Ovary (tissue), 9 donors: Measurements from ENCODE around the gene YRDC. TPM values are rescaled to one million over a fixed set of nuclear protein-coding genes. Genes with fewer than 3 reads are reported as not detected.

Source experiments
- DNase-seq, 5 donors: peaks; one replicate each; pipeline ENCODE4 v3.0.0-alpha.2; 2019 to 2020
- H3K27ac ChIP-seq, 2 donors: fragments of 200-600 bp; one replicate each; pipeline versions ENCODE4 v1.5.1 to v1.8.0; 2019 to 2022
- H3K27me3 ChIP-seq: fragments of 200-600 bp; one replicate; pipeline ENCODE4 v1.8.0; 2022
- H3K36me3 ChIP-seq: fragments of 200-600 bp; sonication (generic); one replicate; pipeline ENCODE4 v1.5.1; 2019
- H3K4me1 ChIP-seq: one replicate; pipeline ENCODE4 v1.8.1; 2013; ENCODE audit warnings: mild to moderate bottlenecking, moderate library complexity; ENCODE audit not compliant: insufficient read depth
- H3K4me3 ChIP-seq: fragments of 200-600 bp; sonication (generic); one replicate; pipeline ENCODE4 v1.5.1; 2017
- H3K9me3 ChIP-seq, 2 donors: fragments of 200-600 bp in 1 of 2; sonication (generic) in 1 of 2; one replicate each; pipeline versions ENCODE4 v1.5.1 to v1.8.1; 2013 to 2019; ENCODE audit warnings: mild to moderate bottlenecking in 1 of 2, moderate library complexity in 1 of 2
- CTCF ChIP-seq, 3 donors: fragments of 450-650 bp in 2 of 3; fragments of 200-600 bp in 1 of 3; IDR thresholded peaks; one replicate each; pipeline versions ENCODE4 v1.5.1 to v1.8.0; 2016 to 2022; ENCODE audit warnings: antibody characterized with exemption in 3 of 3, mild to moderate bottlenecking in 1 of 3
- EP300 ChIP-seq: sonication (generic); formaldehyde crosslinking; IDR thresholded peaks from one replicate; pipeline ENCODE4 v1.6.1; 2017; ENCODE audit warnings: antibody characterized with exemption
- POLR2A ChIP-seq: fragments of 450-650 bp; IDR thresholded peaks from one replicate; pipeline ENCODE4 v1.6.1; 2017; ENCODE audit warnings: antibody characterized with exemption, mild to moderate bottlenecking, moderate library complexity
- WGBS, 3 donors: extraction: QIAGEN DNeasy Blood & Tissue Kit in 1 of 3; methylation state at CpG; one replicate each; pipeline versions ENCODE4 v1.1.5 to v1.1.7; 2013 to 2017; 5-methylcytosine and 5-hydroxymethylcytosine counted together
- intact Hi-C, 4 donors: fragments of 100-400 bp; cut with DNase I; formaldehyde crosslinking; loops; one replicate each; pipeline versions ENCODE4 v1.11.0 to v1.15.1; 2022 to 2023
- polyA plus RNA-seq, 2 donors: library from polyadenylated mRNA; stranded (reverse); fragments of 200-250 nt in 1 of 2; fragments of 350-450 nt in 1 of 2; fragmentation: Illumina TruSeq in 1 of 2; extraction: RNeasy Lipid Tissue Mini Kit (QIAGEN cat#74804) in 1 of 2; gene quantifications; one replicate each; pipeline ENCODE4 v1.2.3, GENCODE V29; 2013 to 2014
- total RNA-seq, 7 donors: library from RNA; depleted of rRNA in 2 of 7; stranded (reverse); fragments of >200 nt in 2 of 7; fragmentation: NEBNext Ultra II Directional in 3 of 7; extraction: Animal tissue kit (Norgen Biotek cat#: 25700) in 3 of 7; gene quantifications; one replicate each; pipeline versions ENCODE4 v1.1.0 to v1.2.4, GENCODE V29; 2016 to 2023
- donor health status: DM: no; HTN: no; CAD: no; lungs with moderate emphysema.
- donor health status: DM: no; HTN: no; CAD: no.
- donor health status: Bipolar disorder and iron deficiency.
- donor health status: DM: yes; HTN: yes; CAD: no.
- donor health status: DM: no; HTN: no; CAD: no.
- donor health status: DM: yes; HTN: yes; CAD: no.

YRDC gene
- total and polyA plus RNA-seq, 9 donors: 7.2 to 15.0 (median 9.5) TPM

- no peak for TF ChIP-seq EP300
- TF ChIP-seq POLR2A: no peak
- no peak for TF ChIP-seq CTCF (IDR thresholded peaks at IDR 0.05)
- H3K4me3 ChIP-seq: no peak overlapping the region
- peaks cover 14% of the 10 kb centered on the region for H3K4me1 ChIP-seq
- H3K27ac ChIP-seq: no peak overlapping the region
- no peaks in the 10 kb centered on the region for H3K27me3 ChIP-seq
- WGBS, 3 donors: 87 to 95% (median 92%) methylated on average over 5 of the region's 5 CpGs
- H3K36me3 ChIP-seq: no peaks in the 10 kb centered on the region
- intact Hi-C loops: no loop called here
- no peaks in the 10 kb centered on the region for H3K9me3 ChIP-seq
- DNase-seq: no peak
Observed at GRCh38 chr1:37845049-37845646, 37.1 kb upstream of the YRDC start.

GRCh38 chr1:37844536-37844935 is 36.5 kb upstream of the YRDC start:
- no peak for TF ChIP-seq EP300
- TF ChIP-seq CTCF (IDR thresholded peaks at IDR 0.05): no peak
- TF ChIP-seq POLR2A: no peak
- DNase-seq: no peak
- intact Hi-C loops: no loop called here

GRCh38 chr1:37841652-37842051 is 33.6 kb upstream of the YRDC start:
- Histone ChIP-seq H3K9me3 (no peaks in the 10 kb centered on the region), H3K36me3 (no peaks in the 10 kb centered on the region), H3K4me1 (peaks cover 4% of the 10 kb centered on the region), H3K27ac (no peak overlapping the region), H3K4me3 (no peak overlapping the region), H3K27me3 (no peaks in the 10 kb centered on the region)
- 74 to 84% (median 83%) methylated on average over 3 of the region's 3 CpGs for WGBS, 3 donors
- DNase-seq: no peak
- intact Hi-C loops: no loop called here
- no peak for TF ChIP-seq CTCF (IDR thresholded peaks at IDR 0.05)
- no peak for TF ChIP-seq EP300
- TF ChIP-seq POLR2A: no peak

More at GRCh38 chr1:37844536-37844935, 36.5 kb upstream of the YRDC start:
- H3K27ac ChIP-seq: no peak overlapping the region
- no peaks in the 10 kb centered on the region for H3K27me3 ChIP-seq
- H3K36me3 ChIP-seq: no peaks in the 10 kb centered on the region
- peaks cover 12% of the 10 kb centered on the region for H3K4me1 ChIP-seq
- H3K4me3 ChIP-seq: no peak overlapping the region
- H3K9me3 ChIP-seq: no peaks in the 10 kb centered on the region

GRCh38 chr1:37840711-37841110 is 32.7 kb upstream of the YRDC start:
- no peak for TF ChIP-seq EP300
- H3K27me3 ChIP-seq: no peaks in the 10 kb centered on the region
- H3K36me3 ChIP-seq: no peaks in the 10 kb centered on the region
- intact Hi-C loops: no loop called here
- 16 to 44% (median 33%) methylated on average over 1 of the region's 1 CpG for WGBS, 3 donors
- no peak overlapping the region for H3K27ac ChIP-seq
- DNase-seq: peak in 3 of 5 donors; percentile 17 to 54 (median 45)
- peaks cover 4% of the 10 kb centered on the region for H3K4me1 ChIP-seq
- H3K4me3 ChIP-seq: no peak overlapping the region
- no peaks in the 10 kb centered on the region for H3K9me3 ChIP-seq

GRCh38 chr1:37839676-37840075 is 31.7 kb upstream of the YRDC start:
- Histone ChIP-seq H3K9me3 (no peaks in the 10 kb centered on the region), H3K4me1 (peaks cover 4% of the 10 kb centered on the region), H3K27me3 (no peaks in the 10 kb centered on the region), H3K27ac (no peak overlapping the region), H3K4me3 (no peak overlapping the region), H3K36me3 (no peaks in the 10 kb centered on the region)
- WGBS, 3 donors: 74 to 81% (median 80%) methylated on average over 10 of the region's 10 CpGs
- TF ChIP-seq POLR2A (no peak), CTCF (IDR thresholded peaks at IDR 0.05) (no peak), EP300 (no peak)
- DNase-seq: no peak
- intact Hi-C loops: no loop called here
